MM.1S (cell line): ENCODE measurements around the gene GSDMA.

ENCODE experiments used
- DNase-seq: peaks from one replicate; pipeline ENCODE4 v3.0.0-alpha.2; 2015
- H2AFZ ChIP-seq: fragments of 300-600 bp; sonication (generic); 2 replicates; pipeline ENCODE4 v1.6.0; 2016; ENCODE audit warnings: antibody characterized with exemption, low read length
- H3F3A ChIP-seq: fragments of 300-600 bp; sonication (generic); 2 replicates; pipeline ENCODE4 v1.6.1; 2016; ENCODE audit warnings: mild to moderate bottlenecking, antibody characterized with exemption, low read length, moderate library complexity, mixed read lengths; ENCODE audit not compliant: insufficient read depth
- H3K27ac ChIP-seq: fragments of 300-600 bp; sonication (generic); 2 replicates; pipeline ENCODE4 v1.5.1; 2016; ENCODE audit warnings: mild to moderate bottlenecking, low read length
- H3K27me3 ChIP-seq: fragments of 300-600 bp; sonication (generic); replicated peaks from 2 replicates; pipeline ENCODE4 v1.6.0; 2016; ENCODE audit warnings: low read length; ENCODE audit not compliant: insufficient read depth
- H3K36me3 ChIP-seq: fragments of 300-600 bp; sonication (generic); replicated peaks from 2 replicates; pipeline ENCODE4 v1.6.1; 2016; ENCODE audit warnings: mild to moderate bottlenecking, low read length, mixed read lengths; ENCODE audit not compliant: insufficient read depth
- H3K4me1 ChIP-seq: fragments of 300-600 bp; sonication (generic); 2 replicates; pipeline ENCODE4 v1.6.1; 2016; ENCODE audit warnings: low read length, mixed read lengths
- H3K4me2 ChIP-seq: fragments of 300-600 bp; sonication (generic); 2 replicates; pipeline ENCODE4 v1.6.0; 2016; ENCODE audit warnings: low read depth, low read length
- H3K4me3 ChIP-seq: fragments of 300-600 bp; sonication (generic); 2 replicates; pipeline ENCODE4 v1.5.1; 2016; ENCODE audit warnings: low read length, mixed read lengths
- H3K79me2 ChIP-seq: fragments of 300-600 bp; sonication (generic); 2 replicates; pipeline ENCODE4 v1.6.1; 2016; ENCODE audit warnings: mixed run types, low read length, mixed read lengths
- H3K9ac ChIP-seq: fragments of 300-600 bp; sonication (generic); 2 replicates; pipeline ENCODE4 v1.6.1; 2016; ENCODE audit warnings: low read length, mixed read lengths
- H3K9me2 ChIP-seq: fragments of 300-600 bp; sonication (generic); replicated peaks from 2 replicates; pipeline ENCODE4 v1.6.1; 2016; ENCODE audit warnings: mild to moderate bottlenecking, low read length, mixed read lengths; ENCODE audit not compliant: insufficient read depth
- H3K9me3 ChIP-seq: fragments of 300-600 bp; sonication (generic); replicated peaks from 2 replicates; pipeline ENCODE4 v1.6.1; 2016; ENCODE audit warnings: mild to moderate bottlenecking, low read length, mixed read lengths; ENCODE audit not compliant: insufficient read depth
- H4K20me1 ChIP-seq: fragments of 300-600 bp; sonication (generic); 2 replicates; pipeline ENCODE4 v1.6.1; 2016; ENCODE audit warnings: mild to moderate bottlenecking, low read length, moderate library complexity, mixed read lengths; ENCODE audit not compliant: insufficient read depth
- CTCF ChIP-seq: fragments of 300-600 bp; sonication (generic); IDR thresholded peaks from 2 replicates; pipeline ENCODE4 v1.5.1; 2016; ENCODE audit warnings: antibody characterized with exemption, low read length, mixed read lengths
- EZH2 ChIP-seq: fragments of 300-600 bp; sonication (generic); optimal IDR thresholded peaks from 2 replicates; pipeline ENCODE3; 2017; ENCODE audit warnings: low read depth, mild to moderate bottlenecking, antibody characterized with exemption, low read length, mixed read lengths
- EZH2phosphoT487 ChIP-seq: fragments of 300-600 bp; sonication (generic); IDR thresholded peaks from 2 replicates; pipeline ENCODE4 v1.6.1; 2018; ENCODE audit warnings: antibody characterized with exemption, low read length

The GSDMA gene

GRCh38 chr17:40020146-40020545 is 57.3 kb downstream of the GSDMA start:
- Histone ChIP-seq H3K79me2 (no peaks in the 10 kb centered on the region), H3K4me3 (no peak overlapping the region), H3K9ac (no peak overlapping the region), H3K36me3 (no peaks in the 10 kb centered on the region), H4K20me1 (no peaks in the 10 kb centered on the region), H3F3A (no peaks in the 10 kb centered on the region), H3K4me2 (no peak overlapping the region), H3K27me3 (no peaks in the 10 kb centered on the region), H2AFZ (no peak overlapping the region), H3K27ac (no peak overlapping the region), H3K9me2 (no peaks in the 10 kb centered on the region), H3K4me1 (no peaks in the 10 kb centered on the region), H3K9me3 (no peaks in the 10 kb centered on the region)
- no peak for DNase-seq
- TF ChIP-seq EZH2 (no peak), CTCF (no peak), EZH2phosphoT487 (no peak)

- Histone ChIP-seq H3K27me3 (no peaks in the 10 kb centered on the region), H3K4me3 (no peak overlapping the region), H3K9ac (no peak overlapping the region), H2AFZ (no peak overlapping the region), H3K4me1 (no peaks in the 10 kb centered on the region), H3K79me2 (no peaks in the 10 kb centered on the region), H3F3A (no peaks in the 10 kb centered on the region), H3K27ac (no peak overlapping the region), H3K9me2 (no peaks in the 10 kb centered on the region), H3K9me3 (no peaks in the 10 kb centered on the region), H3K36me3 (no peaks in the 10 kb centered on the region), H3K4me2 (no peak overlapping the region), H4K20me1 (no peaks in the 10 kb centered on the region)
- TF ChIP-seq CTCF (no peak), EZH2 (no peak), EZH2phosphoT487 (no peak)
- no peak for DNase-seq
Measured at GRCh38 chr17:40021451-40021971, 58.7 kb downstream of the GSDMA start.

GRCh38 chr17:40022497-40022896 is 59.7 kb downstream of the GSDMA start:
- no peak overlapping the region for H2AFZ ChIP-seq
- no peak overlapping the region for H3K9ac ChIP-seq
- H3K9me2 ChIP-seq: no peaks in the 10 kb centered on the region
- H3F3A ChIP-seq: no peaks in the 10 kb centered on the region
- H3K4me2 ChIP-seq: no peak overlapping the region
- TF ChIP-seq EZH2: no peak
- TF ChIP-seq CTCF: no peak
- TF ChIP-seq EZH2phosphoT487: no peak
- no peaks in the 10 kb centered on the region for H3K79me2 ChIP-seq
- H3K4me3 ChIP-seq: no peak overlapping the region
- H4K20me1 ChIP-seq: no peaks in the 10 kb centered on the region
- no peaks in the 10 kb centered on the region for H3K9me3 ChIP-seq
- no peaks in the 10 kb centered on the region for H3K27me3 ChIP-seq
- H3K4me1 ChIP-seq: no peaks in the 10 kb centered on the region; the same call in 1 of the 2 replicates
- H3K27ac ChIP-seq: no peak overlapping the region
- DNase-seq: no peak
- no peaks in the 10 kb centered on the region for H3K36me3 ChIP-seq
